HCT116 (cell line): ENCODE measurements around the gene CAB39L. TPM values are rescaled to one million over a fixed set of nuclear protein-coding genes. Genes with fewer than 3 reads are reported as not detected.

Experiments
- ATAC-seq: fragments of 200-7000 bp; cut with Tn5 transposase; 2 replicates; pipeline ENCODE4 v1.9.1; 2020; ENCODE audit warnings: mild to moderate bottlenecking, moderate library complexity
- BruUV-seq: library from RNA; stranded (reverse); fragments of 400-500 nt; replicated peaks from 2 replicates; lab custom pipeline; 2021; lab: Mats Ljungman, UMichigan
- CTCF ChIA-PET: fragments of 300-600 bp; sonication (Branson Sonifier 250); formaldehyde crosslinking; loops from one replicate; lab custom pipeline; 2021; ENCODE audit warnings: antibody characterized with exemption; lab: Charles Lee
- POLR2A ChIA-PET: fragments of 300-600, 350-600 bp; sonication (Branson Sonifier 250); formaldehyde crosslinking; loops from one replicate; lab custom pipeline; 2021; ENCODE audit warnings: antibody characterized with exemption; lab: Charles Lee
- RAD21 ChIA-PET, 2 experiments: fragments of 300-600 bp; sonication (Branson Sonifier 250); formaldehyde crosslinking; loops; one replicate each; lab custom pipeline; 2023; ENCODE audit warnings: low total read pairs in 2 of 2; ENCODE audit not compliant: uncharacterized antibody in 2 of 2, unreplicated experiment in 2 of 2, low non-redundant PET in 1 of 2; lab: Charles Lee
- DNase-seq: peaks from one replicate; pipeline ENCODE4 v3.0.0-alpha.2; 2010; ENCODE audit warnings: low read depth, low spot score
- H2AFZ ChIP-seq: fragments of 200-600 bp; shearing (Covaris generic), sonication (generic); 2 replicates; pipeline ENCODE4 v1.6.1; 2017; ENCODE audit warnings: low read depth, mixed run types, mixed read lengths, antibody characterized with exemption, low read length; ENCODE audit not compliant: poor library complexity, severe bottlenecking
- H3K27ac ChIP-seq: 2 replicates; pipeline ENCODE4 v1.5.1; 2012; ENCODE audit warnings: low read depth, low read length
- H3K27me3 ChIP-seq: fragments of 200-600 bp; sonication (generic); 2 replicates; pipeline ENCODE4 v1.6.1; 2016; ENCODE audit warnings: mixed run types, low read length, mixed read lengths; ENCODE audit not compliant: insufficient read depth
- H3K36me3 ChIP-seq, 2 experiments: fragments of 200-500 bp in 1 of 2; fragments of 200-600 bp in 1 of 2; sonication (Bioruptor generic) in 1 of 2; sonication (generic) in 1 of 2; 2 replicates each; pipeline versions ENCODE4 v1.5.1 to v1.6.1; 2014 to 2016; ENCODE audit warnings: low read length in 2 of 2, inconsistent platforms in 1 of 2, mixed read lengths in 1 of 2, mixed run types in 1 of 2; ENCODE audit not compliant: insufficient read depth in 2 of 2, control insufficient read depth in 1 of 2
- H3K4me1 ChIP-seq, 2 experiments: fragments of 200-600 bp in 1 of 2; sonication (generic) in 1 of 2; 2 replicates each; pipeline versions ENCODE4 v1.5.1 to v1.6.1; 2012 to 2017; ENCODE audit warnings: low read length in 2 of 2, inconsistent platforms in 1 of 2, mild to moderate bottlenecking in 1 of 2, mixed read lengths in 1 of 2, mixed run types in 1 of 2, moderate library complexity in 1 of 2; ENCODE audit not compliant: insufficient read depth in 2 of 2, control insufficient read depth in 1 of 2
- H3K4me2 ChIP-seq: fragments of 200-600 bp; sonication (generic); 2 replicates; pipeline ENCODE4 v1.6.1; 2017; ENCODE audit warnings: mixed run types, low read length, mixed read lengths
- H3K4me3 ChIP-seq, 2 experiments: fragments of 200-600 bp in 1 of 2; sonication (generic) in 1 of 2; replicated peaks in 1 of 2; 2 replicates each; pipeline ENCODE4 v1.5.1; 2011 to 2016; ENCODE audit warnings: low read length in 2 of 2, control low read depth in 1 of 2, low read depth in 1 of 2, mild to moderate bottlenecking in 1 of 2, mixed read lengths in 1 of 2, mixed run types in 1 of 2
- H3K79me2 ChIP-seq: fragments of 200-600 bp; sonication (generic); 2 replicates; pipeline ENCODE4 v1.6.1; 2017; ENCODE audit warnings: mild to moderate bottlenecking, mixed run types, low read length, moderate library complexity, mixed read lengths; ENCODE audit not compliant: insufficient read depth
- H3K9ac ChIP-seq: fragments of 200-600 bp; sonication (generic); 2 replicates; pipeline ENCODE4 v1.6.1; 2016; ENCODE audit warnings: low read length, mixed read lengths
- H3K9me2 ChIP-seq: fragments of 200-600 bp; sonication (generic), shearing (Covaris generic); 2 replicates; pipeline ENCODE4 v1.6.1; 2017; ENCODE audit warnings: mixed run types, mild to moderate bottlenecking, moderate library complexity; ENCODE audit not compliant: insufficient read depth
- H3K9me3 ChIP-seq, 2 experiments: fragments of 200-500 bp in 1 of 2; fragments of 200-600 bp in 1 of 2; sonication (Bioruptor generic) in 1 of 2; sonication (generic) in 1 of 2; 2 replicates each; pipeline ENCODE4 v1.6.1; 2014 to 2017; ENCODE audit warnings: low read length in 2 of 2, mixed read lengths in 2 of 2, inconsistent platforms in 1 of 2, low read depth in 1 of 2, mild to moderate bottlenecking in 1 of 2, mixed run types in 1 of 2, moderate library complexity in 1 of 2; ENCODE audit not compliant: control insufficient read depth in 1 of 2, insufficient read depth in 1 of 2
- H4K20me1 ChIP-seq: fragments of 200-600 bp; sonication (generic), shearing (Covaris generic); 2 replicates; pipeline ENCODE4 v1.6.1; 2017; ENCODE audit warnings: mixed run types, mild to moderate bottlenecking, moderate library complexity; ENCODE audit not compliant: insufficient read depth
- ATF3 ChIP-seq: IDR thresholded peaks from 2 replicates; pipeline ENCODE4 v1.6.1; 2012
- CEBPB ChIP-seq: IDR thresholded peaks from 2 replicates; pipeline ENCODE4 v1.6.1; 2012; ENCODE audit warnings: low read depth
- EGR1 ChIP-seq: IDR thresholded peaks from 2 replicates; pipeline ENCODE4 v1.6.1; 2012; ENCODE audit warnings: low read depth
- EZH2 ChIP-seq: fragments of 200-600 bp; sonication (generic); IDR thresholded peaks from 2 replicates; pipeline ENCODE4 v1.6.1; 2017; ENCODE audit warnings: antibody characterized with exemption, mixed run types
- EZH2phosphoT487 ChIP-seq: fragments of 200-600 bp; IDR thresholded peaks from 2 replicates; pipeline ENCODE4 v1.6.1; 2018; ENCODE audit warnings: antibody characterized with exemption, borderline replicate concordance
- MAX ChIP-seq: IDR thresholded peaks from 2 replicates; pipeline ENCODE4 v1.6.1; 2012
- POLR2AphosphoS5 ChIP-seq: IDR thresholded peaks from 2 replicates; pipeline ENCODE4 v1.6.1; 2011; ENCODE audit warnings: mild to moderate bottlenecking, low read depth, low read length, moderate library complexity
- RAD21 ChIP-seq: IDR thresholded peaks from 2 replicates; pipeline ENCODE4 v1.6.1; 2012; ENCODE audit warnings: low read depth, mild to moderate bottlenecking
- REST ChIP-seq: IDR thresholded peaks from 2 replicates; pipeline ENCODE4 v1.6.1; 2012; ENCODE audit warnings: low read depth
- SIN3A ChIP-seq: IDR thresholded peaks from 2 replicates; pipeline ENCODE4 v1.6.1; 2012; ENCODE audit warnings: low read depth
- SRF ChIP-seq: IDR thresholded peaks from 2 replicates; pipeline ENCODE4 v1.6.1; 2012; ENCODE audit warnings: low read depth
- TCF7L2 ChIP-seq: IDR thresholded peaks from 2 replicates; pipeline ENCODE4 v1.7.0; 2011; ENCODE audit warnings: borderline replicate concordance, inconsistent platforms; ENCODE audit not compliant: insufficient read depth, insufficient read length; ENCODE audit errors: extremely low read depth
- YY1 ChIP-seq: IDR thresholded peaks from 2 replicates; pipeline ENCODE4 v1.6.1; 2011; ENCODE audit warnings: low read length, low read depth, moderate library complexity, mild to moderate bottlenecking; ENCODE audit not compliant: insufficient replicate concordance; ENCODE audit errors: extremely low read depth
- ZFX ChIP-seq: fragments of 450-650 bp; IDR thresholded peaks from 2 replicates; pipeline ENCODE4 v1.6.1; 2017
- intact Hi-C: fragments of 100-400 bp; cut with micrococcal nuclease; formaldehyde crosslinking; loops from 2 replicates; pipeline ENCODE4 v1.10.0; 2022
- total RNA-seq: library from RNA; stranded (reverse); gene quantifications from one replicate; pipeline ENCODE4 v1.2.1, GENCODE V29; 2021; ENCODE audit not compliant: unreplicated experiment
- TF ChIP-seq, protein P1 (sequence below), 3 experiments: fragments of 200-600 bp in 1 of 3; sonication (generic) in 1 of 3; IDR thresholded peaks in 2 of 3; conservative IDR thresholded peaks in 1 of 3; 2 replicates each; pipeline ENCODE4 v1.5.1; 2012 to 2017; ENCODE audit warnings: low read depth in 2 of 3, low read length in 2 of 3, antibody characterized with exemption in 1 of 3, borderline replicate concordance in 1 of 3, control low read depth in 1 of 3, mild to moderate bottlenecking in 1 of 3, mixed read lengths in 1 of 3, mixed run types in 1 of 3, moderate library complexity in 1 of 3; ENCODE audit not compliant: insufficient read depth in 1 of 3
- TF ChIP-seq, protein P2 (sequence below): IDR thresholded peaks from 2 replicates; pipeline ENCODE4 v1.6.1; 2011; ENCODE audit warnings: mild to moderate bottlenecking, low read length, moderate library complexity; ENCODE audit not compliant: insufficient replicate concordance; ENCODE audit errors: extremely low read depth

The CAB39L gene
- total RNA-seq, 1 experiment from 2014 or later, result 6.1 TPM

DNA sequence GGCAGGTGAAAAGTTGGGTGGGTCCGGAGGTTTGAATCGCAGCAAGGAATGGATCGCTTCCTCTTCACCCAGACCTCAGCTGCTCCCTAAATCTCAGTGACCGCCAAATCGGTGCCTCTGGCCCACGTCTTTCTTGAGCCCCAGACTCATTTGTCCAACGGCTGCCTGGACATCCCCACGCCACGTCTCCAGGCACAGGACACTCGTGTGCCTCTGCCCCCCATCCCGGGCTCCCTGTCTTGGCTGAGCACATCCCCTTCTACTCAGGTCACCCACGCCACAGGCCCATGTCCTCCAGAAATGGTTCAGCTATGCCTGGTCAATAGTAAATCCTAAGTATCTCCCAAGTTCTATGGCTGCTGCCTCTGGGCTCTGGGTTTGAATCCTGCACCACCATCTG lies 139.5 kb downstream of the CAB39L start:
- H2AFZ ChIP-seq, result no peak overlapping the region
- DNase-seq (no peak), ATAC-seq (no peak)
- no peak overlapping the region for H3K9ac ChIP-seq
- CTCF ChIA-PET, result no interaction called here
- H3K27me3 ChIP-seq, result no peaks in the 10 kb centered on the region
- H3K4me3 ChIP-seq, result no peak overlapping the region
- no peaks in the 10 kb centered on the region for H3K36me3 ChIP-seq
- no peak overlapping the region for H3K4me2 ChIP-seq
- BruUV-seq, result no TSS peak
- intact Hi-C loops, result no loop called here
- RAD21 ChIA-PET, result no interaction called here
- H3K4me1 ChIP-seq, result peaks cover 7 to 20% of the 10 kb centered on the region in 2 experiments
- no peaks in the 10 kb centered on the region for H3K9me2 ChIP-seq
- no peaks in the 10 kb centered on the region for H3K79me2 ChIP-seq
- POLR2A ChIA-PET, result no interaction called here
- H3K9me3 ChIP-seq, result no peaks in the 10 kb centered on the region
- TF ChIP-seq TCF7L2, result no peak
- no peak for TF ChIP-seq EZH2phosphoT487
- TF ChIP-seq POLR2AphosphoS5, result no peak
- no peak for TF ChIP-seq ATF3
- no peak for TF ChIP-seq EGR1
- TF ChIP-seq, protein P1, sequence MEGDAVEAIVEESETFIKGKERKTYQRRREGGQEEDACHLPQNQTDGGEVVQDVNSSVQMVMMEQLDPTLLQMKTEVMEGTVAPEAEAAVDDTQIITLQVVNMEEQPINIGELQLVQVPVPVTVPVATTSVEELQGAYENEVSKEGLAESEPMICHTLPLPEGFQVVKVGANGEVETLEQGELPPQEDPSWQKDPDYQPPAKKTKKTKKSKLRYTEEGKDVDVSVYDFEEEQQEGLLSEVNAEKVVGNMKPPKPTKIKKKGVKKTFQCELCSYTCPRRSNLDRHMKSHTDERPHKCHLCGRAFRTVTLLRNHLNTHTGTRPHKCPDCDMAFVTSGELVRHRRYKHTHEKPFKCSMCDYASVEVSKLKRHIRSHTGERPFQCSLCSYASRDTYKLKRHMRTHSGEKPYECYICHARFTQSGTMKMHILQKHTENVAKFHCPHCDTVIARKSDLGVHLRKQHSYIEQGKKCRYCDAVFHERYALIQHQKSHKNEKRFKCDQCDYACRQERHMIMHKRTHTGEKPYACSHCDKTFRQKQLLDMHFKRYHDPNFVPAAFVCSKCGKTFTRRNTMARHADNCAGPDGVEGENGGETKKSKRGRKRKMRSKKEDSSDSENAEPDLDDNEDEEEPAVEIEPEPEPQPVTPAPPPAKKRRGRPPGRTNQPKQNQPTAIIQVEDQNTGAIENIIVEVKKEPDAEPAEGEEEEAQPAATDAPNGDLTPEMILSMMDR (IDR thresholded peaks at IDR 0.05 in 2 of 3, conservative IDR thresholded peaks at IDR 0.05 in 1 of 3; ENCODE audit: borderline replicate concordance in 1 of 3, insufficient read depth in 1 of 3, low read depth in 2 of 3, low read length in 2 of 3), result no peak
- TF ChIP-seq RAD21, result no peak
- TF ChIP-seq CEBPB, result no peak
- no peak for TF ChIP-seq YY1
- no peak for TF ChIP-seq SRF
- TF ChIP-seq EZH2, result no peak
- no peak for TF ChIP-seq REST
- no peak for TF ChIP-seq MAX
- no peak for TF ChIP-seq ZFX
- no peak for TF ChIP-seq SIN3A
- TF ChIP-seq, protein P2, sequence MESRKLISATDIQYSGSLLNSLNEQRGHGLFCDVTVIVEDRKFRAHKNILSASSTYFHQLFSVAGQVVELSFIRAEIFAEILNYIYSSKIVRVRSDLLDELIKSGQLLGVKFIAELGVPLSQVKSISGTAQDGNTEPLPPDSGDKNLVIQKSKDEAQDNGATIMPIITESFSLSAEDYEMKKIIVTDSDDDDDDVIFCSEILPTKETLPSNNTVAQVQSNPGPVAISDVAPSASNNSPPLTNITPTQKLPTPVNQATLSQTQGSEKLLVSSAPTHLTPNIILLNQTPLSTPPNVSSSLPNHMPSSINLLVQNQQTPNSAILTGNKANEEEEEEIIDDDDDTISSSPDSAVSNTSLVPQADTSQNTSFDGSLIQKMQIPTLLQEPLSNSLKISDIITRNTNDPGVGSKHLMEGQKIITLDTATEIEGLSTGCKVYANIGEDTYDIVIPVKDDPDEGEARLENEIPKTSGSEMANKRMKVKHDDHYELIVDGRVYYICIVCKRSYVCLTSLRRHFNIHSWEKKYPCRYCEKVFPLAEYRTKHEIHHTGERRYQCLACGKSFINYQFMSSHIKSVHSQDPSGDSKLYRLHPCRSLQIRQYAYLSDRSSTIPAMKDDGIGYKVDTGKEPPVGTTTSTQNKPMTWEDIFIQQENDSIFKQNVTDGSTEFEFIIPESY, result no peak
- H4K20me1 ChIP-seq, result no peaks in the 10 kb centered on the region
- H3K27ac ChIP-seq, result no peak overlapping the region
